GM12865 (cell line): ENCODE results near the gene MRPS9.

Source experiments
- DNase-seq: peaks from one replicate; pipeline ENCODE4 v3.0.0; 2010; ENCODE audit warnings: low read depth
- H3K4me3 ChIP-seq: 2 replicates; pipeline ENCODE4 v1.5.1; 2011; ENCODE audit warnings: mild to moderate bottlenecking, low read depth, low read length, control low read depth
- TF ChIP-seq, protein P1 (sequence below): IDR thresholded peaks from 2 replicates; pipeline ENCODE4 v1.5.1; 2011; ENCODE audit warnings: low read length, control low read depth, low read depth, inconsistent platforms; ENCODE audit not compliant: insufficient read depth; ENCODE audit errors: missing control alignments

MRPS9 gene

DNA sequence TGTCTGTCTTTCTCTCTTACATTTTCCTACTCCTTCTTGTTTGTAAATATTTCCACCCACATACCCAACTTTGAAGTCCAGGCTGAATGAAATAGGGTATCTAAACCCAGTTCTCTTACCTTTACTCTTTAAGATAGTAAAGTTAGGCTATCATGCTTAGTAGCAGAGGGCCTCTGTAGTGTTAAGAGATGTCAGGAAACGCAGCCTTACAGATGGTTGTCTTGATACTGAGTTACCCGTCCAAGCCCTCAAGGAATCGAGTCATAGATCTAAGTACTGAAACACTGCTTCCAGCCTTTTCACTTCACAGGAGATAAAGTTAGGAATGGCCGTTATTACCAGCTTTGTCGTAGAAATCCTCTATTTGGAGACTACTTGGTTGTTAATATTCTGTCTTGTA is 24.3 kb downstream of the MRPS9 start:
- no peak overlapping the region for H3K4me3 ChIP-seq
- no peak for DNase-seq
- TF ChIP-seq, protein P1, sequence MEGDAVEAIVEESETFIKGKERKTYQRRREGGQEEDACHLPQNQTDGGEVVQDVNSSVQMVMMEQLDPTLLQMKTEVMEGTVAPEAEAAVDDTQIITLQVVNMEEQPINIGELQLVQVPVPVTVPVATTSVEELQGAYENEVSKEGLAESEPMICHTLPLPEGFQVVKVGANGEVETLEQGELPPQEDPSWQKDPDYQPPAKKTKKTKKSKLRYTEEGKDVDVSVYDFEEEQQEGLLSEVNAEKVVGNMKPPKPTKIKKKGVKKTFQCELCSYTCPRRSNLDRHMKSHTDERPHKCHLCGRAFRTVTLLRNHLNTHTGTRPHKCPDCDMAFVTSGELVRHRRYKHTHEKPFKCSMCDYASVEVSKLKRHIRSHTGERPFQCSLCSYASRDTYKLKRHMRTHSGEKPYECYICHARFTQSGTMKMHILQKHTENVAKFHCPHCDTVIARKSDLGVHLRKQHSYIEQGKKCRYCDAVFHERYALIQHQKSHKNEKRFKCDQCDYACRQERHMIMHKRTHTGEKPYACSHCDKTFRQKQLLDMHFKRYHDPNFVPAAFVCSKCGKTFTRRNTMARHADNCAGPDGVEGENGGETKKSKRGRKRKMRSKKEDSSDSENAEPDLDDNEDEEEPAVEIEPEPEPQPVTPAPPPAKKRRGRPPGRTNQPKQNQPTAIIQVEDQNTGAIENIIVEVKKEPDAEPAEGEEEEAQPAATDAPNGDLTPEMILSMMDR = no peak

DNA sequence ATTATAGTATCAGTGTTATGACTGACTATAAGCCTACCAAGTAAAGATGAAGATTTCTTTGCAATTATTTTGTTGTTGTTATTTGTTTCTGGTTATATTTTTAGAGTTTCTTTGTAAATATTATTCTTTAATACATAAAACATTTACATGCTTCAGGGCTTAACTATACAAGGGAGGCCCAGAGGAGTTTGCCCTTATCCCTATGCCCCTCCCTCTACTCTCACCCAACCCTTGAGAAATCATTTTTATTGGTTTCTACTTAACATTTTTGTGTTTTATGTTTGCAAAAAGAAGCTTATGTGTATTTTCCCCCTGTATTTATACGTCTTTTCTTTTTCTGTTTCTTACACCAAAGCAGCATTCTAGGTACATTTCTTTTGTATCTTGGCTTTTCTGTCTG is 30.5 kb downstream of the MRPS9 start:
- no peak for DNase-seq
- TF ChIP-seq, protein P1 = no peak
- H3K4me3 ChIP-seq = no peak overlapping the region

DNA sequence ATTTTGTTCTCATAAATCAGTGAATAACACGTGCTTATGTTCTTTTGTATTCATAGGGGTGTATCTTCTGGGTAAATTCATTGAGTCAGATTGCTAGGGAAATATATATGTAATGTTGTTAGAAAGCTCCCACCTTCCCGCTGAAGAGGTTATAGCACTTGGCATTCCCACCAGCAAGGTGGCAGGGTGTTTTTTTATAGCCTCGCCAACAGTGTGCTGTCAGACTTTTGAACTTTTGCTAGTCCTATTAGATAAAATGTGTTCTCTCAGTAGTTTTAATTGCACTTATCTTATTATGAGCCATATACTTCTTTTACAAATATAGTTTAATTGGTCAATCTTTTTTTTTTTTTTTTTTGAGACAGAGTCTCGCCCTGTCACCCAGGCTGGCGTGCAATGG is 31.0 kb downstream of the MRPS9 start:
- no peak overlapping the region for H3K4me3 ChIP-seq
- TF ChIP-seq, protein P1 = no peak
- no peak for DNase-seq

DNA sequence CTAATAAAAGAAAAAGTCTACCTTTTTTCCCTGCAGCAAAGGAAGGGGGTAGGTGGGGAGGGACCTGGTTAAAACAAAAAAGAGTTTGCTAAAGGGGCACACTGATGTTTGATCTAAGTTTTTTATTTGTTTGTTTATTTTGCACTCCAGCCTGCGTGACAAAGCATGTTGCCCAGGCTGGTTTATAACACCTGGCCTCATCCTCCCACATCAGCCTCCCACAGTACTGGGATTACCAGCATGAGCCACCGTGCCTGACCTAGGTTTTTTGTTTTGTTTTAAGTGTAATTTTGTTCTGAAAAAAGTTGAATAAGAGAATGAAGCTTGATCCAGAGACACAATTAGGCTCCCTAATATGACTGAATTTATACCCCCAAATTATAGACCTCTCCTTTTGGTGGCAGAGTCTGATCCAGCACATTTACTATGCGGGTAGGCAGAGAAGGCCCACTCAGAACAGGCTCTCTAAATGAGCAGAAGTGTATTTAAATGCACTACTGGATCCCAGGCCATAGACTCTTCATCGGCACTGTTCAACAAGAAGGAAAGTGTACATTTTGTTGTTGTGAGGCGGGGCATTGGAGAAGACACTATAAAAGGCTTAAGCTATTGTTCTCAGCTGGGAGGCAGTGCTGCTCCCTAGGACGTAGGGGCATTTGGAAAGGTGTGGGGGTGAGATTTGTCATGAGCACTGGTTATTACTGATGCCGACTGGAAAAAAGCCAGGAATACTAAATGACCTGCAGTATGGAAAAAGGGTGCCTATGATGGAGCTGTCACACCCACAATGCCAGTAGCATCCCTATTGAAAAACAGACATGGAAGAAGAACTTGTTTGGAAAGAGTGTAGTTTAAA is 32.4 kb downstream of the MRPS9 start:
- no peak overlapping the region for H3K4me3 ChIP-seq
- no peak for DNase-seq
- TF ChIP-seq, protein P1 = no peak

DNA sequence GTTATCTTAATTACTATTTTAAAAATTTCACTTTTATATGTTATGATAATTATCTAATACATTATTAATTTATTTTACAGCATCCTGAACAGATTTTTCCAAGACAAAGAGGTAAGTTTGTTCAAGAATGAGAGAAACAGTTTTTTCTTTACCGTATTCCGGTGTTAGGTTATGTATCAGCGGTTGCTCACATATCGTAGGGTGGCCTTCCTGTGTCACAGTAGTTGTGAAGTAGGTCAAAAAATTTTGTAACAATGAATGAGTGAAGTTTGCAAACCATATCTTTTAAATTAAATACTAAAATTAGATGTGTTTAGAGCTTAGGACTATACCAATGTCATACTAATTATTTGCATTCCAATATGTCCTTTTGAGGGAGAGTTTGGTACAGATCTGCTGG is 33.5 kb downstream of the MRPS9 start:
- TF ChIP-seq, protein P1 = no peak
- no peak for DNase-seq
- no peak overlapping the region for H3K4me3 ChIP-seq

DNA sequence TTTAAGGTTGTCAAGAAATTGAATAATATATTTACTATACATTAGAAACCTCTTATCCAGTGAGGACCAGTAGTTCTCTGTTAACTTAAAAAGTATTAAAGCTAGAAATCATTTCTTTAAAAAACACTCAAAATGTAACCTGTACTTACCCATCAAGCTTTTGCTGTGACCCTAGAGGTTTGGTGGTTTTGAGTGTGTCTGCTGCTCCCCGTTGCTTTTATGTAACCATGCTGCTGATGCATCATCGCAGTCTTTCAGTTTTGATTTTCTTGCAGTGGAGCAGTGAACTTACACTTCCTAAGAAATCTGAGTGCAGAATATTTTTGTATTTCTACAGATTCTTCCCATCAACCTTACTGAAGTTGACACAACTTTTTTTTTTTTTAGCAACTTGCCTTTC is 34.2 kb downstream of the MRPS9 start:
- no peak overlapping the region for H3K4me3 ChIP-seq
- TF ChIP-seq, protein P1 = no peak
- peak; percentile 76 for DNase-seq

DNA sequence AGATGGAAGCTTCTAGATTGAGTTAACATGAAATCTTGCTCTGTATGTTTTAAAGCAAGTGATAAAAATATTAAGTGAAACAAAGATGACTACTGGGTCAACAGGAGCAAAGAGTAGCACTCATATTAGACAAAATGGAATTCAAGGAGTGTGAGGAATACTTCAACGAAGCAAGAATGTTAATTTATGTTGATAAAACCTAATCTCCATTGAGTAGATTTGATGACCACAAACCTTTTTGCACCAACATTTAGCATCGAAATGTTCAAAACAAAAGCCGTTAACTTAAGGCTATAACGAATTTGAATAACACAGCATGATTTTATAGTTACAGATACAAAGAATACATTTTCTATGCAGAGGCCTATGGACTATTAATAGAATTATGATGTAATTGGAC is 35.7 kb downstream of the MRPS9 start:
- DNase-seq = no peak
- no peak overlapping the region for H3K4me3 ChIP-seq
- TF ChIP-seq, protein P1 = no peak
